ENCODE results near the gene DUS1L. TPM values are rescaled to one million over a fixed set of nuclear protein-coding genes. Genes with fewer than 3 reads are reported as not detected.

DUS1L gene
- total and polyA plus RNA-seq, 2 donors (not counting 1 experiment from before 2014, with no cell fraction given): 109 to 241 TPM

- Histone ChIP-seq H3K4me3 (ENCODE audit: control extremely low read depth in 1 of 5, extremely low read depth in 1 of 5, insufficient read depth in 1 of 5, low read depth in 2 of 5, low read length in 4 of 5) (peak overlapping the region; percentile 53 to 80 (median 60)), H3K36me3 (replicated peaks in 1 of 2; ENCODE audit: control extremely low read depth in 1 of 2, control insufficient read depth in 1 of 2, extremely low read depth in 1 of 2, insufficient read depth in 2 of 2, low read length in 1 of 2) (no peaks in the 10 kb centered on the region), H3K4me1 (ENCODE audit: control insufficient read depth in 2 of 2, insufficient read depth in 2 of 2, low read length in 2 of 2) (peaks cover 18 to 25% of the 10 kb centered on the region in 2 donors), H3K9ac (ENCODE audit: low read length) (peak overlapping the region; percentile 76), H3K27ac (ENCODE audit: low read length in 2 of 2) (peak overlapping the region; percentile 75 to 79), H3K4me2 (replicated peaks; ENCODE audit: low read depth, low read length, poor library complexity, severe bottlenecking) (peak overlapping the region; percentile 89), H2AFZ (ENCODE audit: insufficient read depth, low read depth, low read length, poor library complexity, severe bottlenecking) (peak overlapping the region; percentile 88), H3K27me3 (replicated peaks in 1 of 4; ENCODE audit: control extremely low read depth in 1 of 4, control insufficient read depth in 3 of 4, insufficient read depth in 4 of 4, low read length in 3 of 4) (no peaks in the 10 kb centered on the region), H3K9me3 (ENCODE audit: control extremely low read depth in 1 of 3, control insufficient read depth in 2 of 3, insufficient read depth in 1 of 3, low read length in 2 of 3) (peaks cover 0 to 4% (median 0%) of the 10 kb centered on the region in 3 donors), H4K20me1 (ENCODE audit: control insufficient read depth, insufficient read depth, low read length, poor library complexity, severe bottlenecking) (no peaks in the 10 kb centered on the region), H3K79me2 (ENCODE audit: control insufficient read depth, insufficient read depth, low read length) (peaks cover 16% of the 10 kb centered on the region)
- ChIA-PET CTCF (interaction anchor here (1.1 to 1.6 kb wide), 5 partner anchors 8 to 88 kb away, joined by 3 to 6 read pairs (median 5); partner anchors contain the start of gene DUS1L), POLR2A (interaction anchor here (0.6 to 1.7 kb wide), 5 partner anchors 9 to 99 kb away, joined by 3 to 12 read pairs (median 5); partner anchors contain the start of gene DCXR)
- Mint-ChIP-seq H3K27me3 (no peaks in the 10 kb centered on the region), H3K4me1 (peaks cover 21% of the 10 kb centered on the region), H3K4me3 (peak overlapping the region; percentile 94), H3K27ac (peak overlapping the region; percentile 98), H3K9me3 (ENCODE audit: insufficient read depth) (no peaks in the 10 kb centered on the region)
- ATAC-seq (ENCODE audit: low read depth): peak; percentile 15
- intact Hi-C loops (cut with micrococcal nuclease): loop anchor here (1.0 to 2.0 kb wide), 3 partner anchors 8 to 76 kb away; partner anchors contain the start of gene FASN
- TF ChIP-seq CTCF (IDR thresholded peaks at IDR 0.05) (no peak), EZH2 (IDR thresholded peaks at IDR 0.05; ENCODE audit: borderline replicate concordance, insufficient read depth, low read depth, low read length, poor library complexity, severe bottlenecking) (no peak)
- WGBS (ENCODE audit: insufficient coverage): 38% methylated on average over 9 of the region's 9 CpGs
- DNase-seq: no peak
These were observed 41.2 kb upstream of the DUS1L start for GRCh38 chr17:82106688-82107305.
